Activated CD8-positive, alpha-beta T cell treated with anti-CD3 and anti-CD28 coated beads for 36 hours (primary cell): ENCODE data around the gene SIGLEC6. TPM values are rescaled to one million over a fixed set of nuclear protein-coding genes. Genes with fewer than 3 reads are reported as not detected.

Source experiments
- ATAC-seq: fragments of 200-7000 bp; cut with Tn5 transposase; one replicate; pipeline ENCODE4 v1.10.0; 2021; ENCODE audit warnings: mild to moderate bottlenecking, moderate library complexity
- CTCF ChIA-PET: fragments of 350-600 bp; sonication (Branson Sonifier 250); formaldehyde crosslinking; loops from one replicate; lab custom pipeline; 2021; ENCODE audit warnings: antibody characterized with exemption; lab: Charles Lee
- POLR2A ChIA-PET: fragments of 350-600 bp; sonication (Branson Sonifier 250); formaldehyde crosslinking; loops from one replicate; lab custom pipeline; 2021; ENCODE audit warnings: antibody characterized with exemption; lab: Charles Lee
- DNase-seq: peaks from one replicate; pipeline ENCODE4 v3.0.0-alpha.2; 2020
- H3K27ac Mint-ChIP-seq: one replicate; pipeline ENCODE4 v1.8.0; 2021; ENCODE audit warnings: mild to moderate bottlenecking, mixed read lengths
- H3K27me3 Mint-ChIP-seq: one replicate; pipeline ENCODE4 v1.8.0; 2021; ENCODE audit warnings: mixed read lengths
- H3K36me3 Mint-ChIP-seq: one replicate; pipeline ENCODE4 v1.8.0; 2021; ENCODE audit warnings: low read depth, mixed read lengths
- H3K4me1 Mint-ChIP-seq: one replicate; pipeline ENCODE4 v1.8.0; 2021; ENCODE audit warnings: low read depth, mixed read lengths
- H3K4me3 Mint-ChIP-seq: one replicate; pipeline ENCODE4 v1.8.0; 2021; ENCODE audit warnings: mild to moderate bottlenecking, moderate library complexity, mixed read lengths
- H3K9me3 Mint-ChIP-seq: one replicate; pipeline ENCODE4 v1.8.0; 2021; ENCODE audit warnings: mixed read lengths
- CTCF ChIP-seq: fragments of 200-600 bp; IDR thresholded peaks from one replicate; pipeline ENCODE4 v1.8.0; 2022; ENCODE audit warnings: antibody characterized with exemption, mild to moderate bottlenecking
- intact Hi-C: fragments of 100-400 bp; cut with micrococcal nuclease; formaldehyde crosslinking; loops from one replicate; pipeline ENCODE4 v1.10.0; 2022
- total RNA-seq, 2 experiments: library from RNA; stranded (reverse); gene quantifications; one replicate each; pipeline ENCODE4 v1.2.3, GENCODE V29; 2021

The SIGLEC6 gene
- total RNA-seq, 2 experiments from 2014 or later = not detected

GRCh38 chr19:51473009-51473707 is 58.3 kb downstream of the SIGLEC6 start:
- Mint-ChIP-seq H3K36me3 (no peaks in the 10 kb centered on the region), H3K27ac (no peak overlapping the region), H3K27me3 (peaks cover 8% of the 10 kb centered on the region), H3K9me3 (no peaks in the 10 kb centered on the region), H3K4me1 (peaks cover 18% of the 10 kb centered on the region), H3K4me3 (no peak overlapping the region)
- intact Hi-C loops = loop anchor here (5.0 kb wide), 1 partner anchor 39 kb away; no protein-coding TSS in a partner anchor
- ATAC-seq (peak; percentile 93), DNase-seq (peak; percentile 95)
- CTCF ChIA-PET = interaction anchor here (0.6 to 6.9 kb wide), 58 partner anchors 9 to 305 kb away, joined by 3 to 114 read pairs (median 4); partner anchors contain the start of genes CLDND2 and VSIG10L
- POLR2A ChIA-PET = interaction anchor here (0.6 to 1.3 kb wide), 3 partner anchors 13 to 41 kb away, joined by 3 read pairs; no protein-coding TSS in a partner anchor
- peak; percentile 96 for TF ChIP-seq CTCF

- ChIA-PET CTCF (interaction anchor here (0.6 to 6.9 kb wide), 49 partner anchors 9 to 306 kb away, joined by 3 to 114 read pairs (median 4); partner anchors contain the start of genes CLDND2 and VSIG10L), POLR2A (interaction anchor here (1.3 kb wide), 1 partner anchor 41 kb away, joined by 3 read pairs; no protein-coding TSS in a partner anchor)
- Mint-ChIP-seq H3K4me3 (no peak overlapping the region), H3K27me3 (peaks cover 11% of the 10 kb centered on the region), H3K4me1 (peaks cover 24% of the 10 kb centered on the region), H3K36me3 (no peaks in the 10 kb centered on the region), H3K9me3 (no peaks in the 10 kb centered on the region), H3K27ac (no peak overlapping the region)
- intact Hi-C loops = loop anchor here (5.0 kb wide), 1 partner anchor 40 kb away; no protein-coding TSS in a partner anchor
- no peak for TF ChIP-seq CTCF
- DNase-seq = no peak
- ATAC-seq = peak; percentile 27
Measured at GRCh38 chr19:51472607-51473006, 58.9 kb downstream of the SIGLEC6 start.

- POLR2A ChIA-PET = no interaction called here
- no peak for TF ChIP-seq CTCF
- H3K9me3 Mint-ChIP-seq = no peaks in the 10 kb centered on the region
- intact Hi-C loops = loop anchor here (5.0 kb wide), 1 partner anchor 41 kb away; no protein-coding TSS in a partner anchor
- H3K27me3 Mint-ChIP-seq = peaks cover 21% of the 10 kb centered on the region
- peaks cover 28% of the 10 kb centered on the region for H3K4me1 Mint-ChIP-seq
- no peak for ATAC-seq
- H3K27ac Mint-ChIP-seq = no peak overlapping the region
- CTCF ChIA-PET = interaction anchor here (0.7 to 6.9 kb wide), 10 partner anchors 10 to 754 kb away, joined by 3 to 114 read pairs (median 4); no protein-coding TSS in a partner anchor
- H3K4me3 Mint-ChIP-seq = no peak overlapping the region
- DNase-seq = no peak
- no peaks in the 10 kb centered on the region for H3K36me3 Mint-ChIP-seq
Measured at GRCh38 chr19:51471527-51471926, 59.9 kb downstream of the SIGLEC6 start.

GRCh38 chr19:51470966-51471365 is 60.5 kb downstream of the SIGLEC6 start:
- Mint-ChIP-seq H3K4me1 (peaks cover 30% of the 10 kb centered on the region), H3K27me3 (peaks cover 24% of the 10 kb centered on the region), H3K4me3 (no peak overlapping the region), H3K27ac (no peak overlapping the region), H3K36me3 (no peaks in the 10 kb centered on the region), H3K9me3 (no peaks in the 10 kb centered on the region)
- POLR2A ChIA-PET = no interaction called here
- DNase-seq (no peak), ATAC-seq (no peak)
- CTCF ChIA-PET = interaction anchor here (0.7 to 6.9 kb wide), 8 partner anchors 9 to 754 kb away, joined by 3 to 114 read pairs (median 4); no protein-coding TSS in a partner anchor
- intact Hi-C loops = loop anchor here (5.0 kb wide), 1 partner anchor 41 kb away; no protein-coding TSS in a partner anchor
- TF ChIP-seq CTCF = no peak
